ENCODE data around the gene PPP1R9B.

DNA sequence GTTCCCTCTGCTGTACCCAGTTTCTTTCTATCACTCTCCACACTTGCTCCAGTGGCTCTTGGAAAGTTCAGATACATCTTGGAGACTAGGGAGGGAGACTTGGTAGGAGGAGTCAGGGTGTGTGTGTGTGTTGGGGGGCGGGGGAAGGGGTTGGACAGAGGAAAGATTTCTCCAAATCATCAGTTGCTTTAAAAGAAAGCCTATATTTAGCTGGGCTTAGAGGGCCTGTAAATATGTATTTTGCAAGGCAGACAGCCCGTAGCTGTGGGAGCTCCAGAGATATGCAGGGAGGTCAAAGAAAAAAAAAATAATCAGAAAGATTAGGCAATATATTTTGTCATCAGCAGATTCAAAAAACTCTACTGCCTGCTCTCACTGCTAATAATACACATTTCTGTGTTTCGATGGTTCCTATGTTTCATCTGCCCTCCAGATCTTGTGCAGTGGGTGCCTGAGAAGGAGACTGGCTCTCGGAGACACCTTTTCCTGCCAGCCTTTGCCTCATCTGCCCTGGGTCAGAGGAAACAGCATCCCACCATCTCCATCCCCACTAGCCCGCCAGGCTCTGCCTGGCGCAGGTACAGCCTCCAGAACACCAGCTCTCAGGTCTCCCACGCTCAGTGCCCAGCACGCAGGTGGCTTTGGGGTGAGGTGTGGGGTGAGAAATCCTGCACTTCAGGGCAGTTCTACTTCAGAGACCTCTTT is 4.8 kb upstream of the PPP1R9B start:
- TF ChIP-seq CTCF (conservative IDR thresholded peaks at IDR 0.05; ENCODE audit: low read depth, low read length) (no peak), EZH2 (IDR thresholded peaks at IDR 0.05; ENCODE audit: borderline replicate concordance, low read depth, low read length, poor library complexity, severe bottlenecking) (no peak)
